Panc1 (cell line): ENCODE measurements around the gene GUSB.

ENCODE experiments used
- CTCF ChIP-seq: fragments of 450-650 bp; IDR thresholded peaks from 2 replicates; pipeline ENCODE4 v1.5.1; 2017; ENCODE audit warnings: mild to moderate bottlenecking
- POLR2AphosphoS5 ChIP-seq: IDR thresholded peaks from 2 replicates; pipeline ENCODE4 v1.6.1; 2012; ENCODE audit warnings: mild to moderate bottlenecking, low read depth, low read length, moderate library complexity
- SIN3A ChIP-seq: IDR thresholded peaks from 2 replicates; pipeline ENCODE4 v1.6.1; 2012; ENCODE audit warnings: low read depth, mild to moderate bottlenecking, low read length, moderate library complexity, borderline replicate concordance; ENCODE audit not compliant: insufficient read depth
- TCF7L2 ChIP-seq: IDR thresholded peaks from 2 replicates; pipeline ENCODE4 v1.6.1; 2011; ENCODE audit warnings: mild to moderate bottlenecking, low read depth, low read length, inconsistent platforms
- TF ChIP-seq, protein P1 (sequence below), 2 experiments: IDR thresholded peaks; 2 replicates each; pipeline ENCODE4 v1.6.1; 2011 to 2012; ENCODE audit warnings: low read depth in 2 of 2, control low read depth in 1 of 2, low read length in 1 of 2, mild to moderate bottlenecking in 1 of 2, moderate library complexity in 1 of 2; ENCODE audit not compliant: insufficient read depth in 1 of 2

DNA sequence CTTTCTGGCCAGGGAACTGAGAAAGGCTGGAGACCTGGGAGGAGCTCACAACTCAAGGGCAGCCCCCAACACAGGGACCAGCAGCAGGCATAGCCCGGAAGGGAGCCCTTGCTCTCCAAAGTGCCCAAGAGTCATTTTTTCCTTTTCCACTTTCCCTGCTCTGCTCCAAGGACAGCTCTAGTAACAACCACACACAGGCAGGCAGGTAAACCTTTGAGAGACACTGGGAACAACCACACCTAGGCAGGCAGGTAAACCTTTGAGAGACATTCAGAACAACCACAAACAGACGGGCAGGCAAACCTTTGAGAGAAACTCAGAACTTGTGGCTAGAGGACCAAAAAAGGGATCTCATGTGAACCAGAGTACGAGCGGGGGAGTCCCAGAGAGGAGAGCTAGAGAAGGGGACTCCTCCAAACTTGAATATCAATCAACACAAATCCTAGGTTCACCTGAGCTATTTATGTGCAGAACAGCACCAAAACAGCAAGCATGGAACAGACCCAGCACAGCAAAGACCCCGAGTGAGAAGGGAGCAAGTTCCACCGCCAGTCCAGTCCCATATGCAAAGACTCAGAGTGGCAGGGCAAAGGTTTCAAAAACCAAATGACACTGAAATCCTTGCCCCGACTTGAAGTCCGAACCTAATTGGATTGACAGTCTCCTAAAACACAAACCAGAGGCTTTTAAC is 33.6 kb upstream of the GUSB start:
- no peak for TF ChIP-seq POLR2AphosphoS5
- no peak for TF ChIP-seq TCF7L2
- no peak for TF ChIP-seq CTCF
- TF ChIP-seq, protein P1, sequence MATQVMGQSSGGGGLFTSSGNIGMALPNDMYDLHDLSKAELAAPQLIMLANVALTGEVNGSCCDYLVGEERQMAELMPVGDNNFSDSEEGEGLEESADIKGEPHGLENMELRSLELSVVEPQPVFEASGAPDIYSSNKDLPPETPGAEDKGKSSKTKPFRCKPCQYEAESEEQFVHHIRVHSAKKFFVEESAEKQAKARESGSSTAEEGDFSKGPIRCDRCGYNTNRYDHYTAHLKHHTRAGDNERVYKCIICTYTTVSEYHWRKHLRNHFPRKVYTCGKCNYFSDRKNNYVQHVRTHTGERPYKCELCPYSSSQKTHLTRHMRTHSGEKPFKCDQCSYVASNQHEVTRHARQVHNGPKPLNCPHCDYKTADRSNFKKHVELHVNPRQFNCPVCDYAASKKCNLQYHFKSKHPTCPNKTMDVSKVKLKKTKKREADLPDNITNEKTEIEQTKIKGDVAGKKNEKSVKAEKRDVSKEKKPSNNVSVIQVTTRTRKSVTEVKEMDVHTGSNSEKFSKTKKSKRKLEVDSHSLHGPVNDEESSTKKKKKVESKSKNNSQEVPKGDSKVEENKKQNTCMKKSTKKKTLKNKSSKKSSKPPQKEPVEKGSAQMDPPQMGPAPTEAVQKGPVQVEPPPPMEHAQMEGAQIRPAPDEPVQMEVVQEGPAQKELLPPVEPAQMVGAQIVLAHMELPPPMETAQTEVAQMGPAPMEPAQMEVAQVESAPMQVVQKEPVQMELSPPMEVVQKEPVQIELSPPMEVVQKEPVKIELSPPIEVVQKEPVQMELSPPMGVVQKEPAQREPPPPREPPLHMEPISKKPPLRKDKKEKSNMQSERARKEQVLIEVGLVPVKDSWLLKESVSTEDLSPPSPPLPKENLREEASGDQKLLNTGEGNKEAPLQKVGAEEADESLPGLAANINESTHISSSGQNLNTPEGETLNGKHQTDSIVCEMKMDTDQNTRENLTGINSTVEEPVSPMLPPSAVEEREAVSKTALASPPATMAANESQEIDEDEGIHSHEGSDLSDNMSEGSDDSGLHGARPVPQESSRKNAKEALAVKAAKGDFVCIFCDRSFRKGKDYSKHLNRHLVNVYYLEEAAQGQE (IDR thresholded peaks at IDR 0.05; ENCODE audit: insufficient read depth in 1 of 2, low read depth in 2 of 2, low read length in 1 of 2): no peak
- TF ChIP-seq SIN3A: no peak
